HAP-1 (cell line): Measurements from ENCODE around the gene ALAS2.
"Not testable (repeated sequence)": the region's sequence is repeated elsewhere in the genome, so short reads cannot be mapped to it uniquely, and the experiment has no call there.

Source experiments
- DNase-seq, 2 experiments: peaks; one replicate each; pipeline ENCODE4 v3.0.0-alpha.2; 2016 to 2020; ENCODE audit warnings: low spot score in 2 of 2
- H3K27me3 ChIP-seq: fragments of 250-450 bp; sonication (Bioruptor Pico); 2 replicates; pipeline ENCODE4 v1.5.1; 2020; ENCODE audit warnings: low read depth, mild to moderate bottlenecking, moderate library complexity
- H3K36me3 ChIP-seq: fragments of 250-450 bp; sonication (Bioruptor Pico); replicated peaks from 2 replicates; pipeline ENCODE4 v1.5.1; 2020; ENCODE audit warnings: mild to moderate bottlenecking
- H3K4me1 ChIP-seq: fragments of 250-450 bp; sonication (Bioruptor Pico); 2 replicates; pipeline ENCODE4 v1.5.1; 2020; ENCODE audit warnings: mild to moderate bottlenecking
- H3K4me3 ChIP-seq: fragments of 250-450 bp; sonication (Bioruptor Pico); 2 replicates; pipeline ENCODE4 v1.5.1; 2020; ENCODE audit warnings: mild to moderate bottlenecking, moderate library complexity
- H3K9me3 ChIP-seq: fragments of 250-450 bp; sonication (Bioruptor Pico); 2 replicates; pipeline ENCODE4 v1.5.1; 2020; ENCODE audit warnings: mild to moderate bottlenecking, moderate library complexity
- in situ Hi-C: fragments of 300-500 bp; cut with MboI; formaldehyde crosslinking; loops from 3 replicates; pipeline ENCODE4 v1.14.3; 2020; ENCODE audit warnings: low sequenced_read_pairs, inconsistent platforms, mixed read lengths

The ALAS2 gene

GRCh38 chrX:54994099-54994498 is 36.7 kb downstream of the ALAS2 start, which contains the start of gene PFKFB1:
PFKFB1 (minus strand) TSS chrX:54994188; CDS start chrX:54994007, 181 bp downstream.
- Histone ChIP-seq H3K27me3 (no peaks in the 10 kb centered on the region), H3K9me3 (no peaks in the 10 kb centered on the region), H3K4me1 (peaks cover 12% of the 10 kb centered on the region), H3K4me3 (no peak within 1 kb of the TSS), H3K36me3 (no peaks in the 10 kb centered on the region)
- in situ Hi-C loops = no loop called here
- DNase-seq = no peak

- Histone ChIP-seq H3K9me3 (no peaks in the 10 kb centered on the region), H3K36me3 (no peaks in the 10 kb centered on the region), H3K4me3 (no peak overlapping the region), H3K4me1 (peaks cover 12% of the 10 kb centered on the region), H3K27me3 (no peaks in the 10 kb centered on the region)
- DNase-seq = no peak
- in situ Hi-C loops = no loop called here
Measured at GRCh38 chrX:54992911-54993622, 37.7 kb downstream of the ALAS2 start.

- H3K4me1 ChIP-seq = peaks cover 12% of the 10 kb centered on the region
- H3K36me3 ChIP-seq = no peaks in the 10 kb centered on the region
- H3K4me3 ChIP-seq = no peak overlapping the region
- no peaks in the 10 kb centered on the region for H3K9me3 ChIP-seq
- no peak for DNase-seq
- no peaks in the 10 kb centered on the region for H3K27me3 ChIP-seq
- in situ Hi-C loops = no loop called here
Measured at GRCh38 chrX:54991706-54992105, 39.1 kb downstream of the ALAS2 start.

- H3K4me3 ChIP-seq, H3K27me3 ChIP-seq, H3K4me1 ChIP-seq, in situ Hi-C loops, H3K36me3 ChIP-seq, H3K9me3 ChIP-seq, DNase-seq: not testable (repeated sequence)
Measured at GRCh38 chrX:54983306-54983705, 47.5 kb downstream of the ALAS2 start.

GRCh38 chrX:54980334-54980733 is 50.4 kb downstream of the ALAS2 start:
- Histone ChIP-seq H3K4me1 (no peaks in the 10 kb centered on the region), H3K4me3 (no peak overlapping the region), H3K27me3 (no peaks in the 10 kb centered on the region; the same call in 1 of the 2 replicates), H3K36me3 (no peaks in the 10 kb centered on the region), H3K9me3 (no peaks in the 10 kb centered on the region)
- in situ Hi-C loops = no loop called here
- no peak for DNase-seq

- Histone ChIP-seq H3K4me1 (no peaks in the 10 kb centered on the region), H3K27me3 (no peaks in the 10 kb centered on the region; the same call in 1 of the 2 replicates), H3K9me3 (no peaks in the 10 kb centered on the region), H3K4me3 (no peak overlapping the region), H3K36me3 (no peaks in the 10 kb centered on the region)
- in situ Hi-C loops = no loop called here
- no peak for DNase-seq
Measured at GRCh38 chrX:54979432-54979831, 51.3 kb downstream of the ALAS2 start.

GRCh38 chrX:54978448-54978847 is 52.3 kb downstream of the ALAS2 start:
- H3K36me3 ChIP-seq = no peaks in the 10 kb centered on the region
- DNase-seq = no peak
- in situ Hi-C loops = no loop called here
- H3K9me3 ChIP-seq = no peaks in the 10 kb centered on the region
- no peaks in the 10 kb centered on the region; the same call in 1 of the 2 replicates for H3K27me3 ChIP-seq
- H3K4me1 ChIP-seq = no peaks in the 10 kb centered on the region
- H3K4me3 ChIP-seq = no peak overlapping the region

GRCh38 chrX:54977387-54977786 is 53.4 kb downstream of the ALAS2 start:
- DNase-seq = no peak
- no peaks in the 10 kb centered on the region; the same call in 1 of the 2 replicates for H3K27me3 ChIP-seq
- H3K4me3 ChIP-seq = no peak overlapping the region
- no peaks in the 10 kb centered on the region for H3K4me1 ChIP-seq
- in situ Hi-C loops = no loop called here
- no peaks in the 10 kb centered on the region for H3K36me3 ChIP-seq
- H3K9me3 ChIP-seq = no peaks in the 10 kb centered on the region

GRCh38 chrX:54964766-54965497 is 65.8 kb downstream of the ALAS2 start:
- no peaks in the 10 kb centered on the region for H3K4me1 ChIP-seq
- no peak for DNase-seq
- no peaks in the 10 kb centered on the region for H3K36me3 ChIP-seq
- H3K9me3 ChIP-seq = no peaks in the 10 kb centered on the region
- no peak overlapping the region for H3K4me3 ChIP-seq
- in situ Hi-C loops = no loop called here
- no peaks in the 10 kb centered on the region; the same call in 1 of the 2 replicates for H3K27me3 ChIP-seq

GRCh38 chrX:54961750-54962149 is 69.0 kb downstream of the ALAS2 start:
- no peaks in the 10 kb centered on the region for H3K36me3 ChIP-seq
- no peak overlapping the region for H3K4me3 ChIP-seq
- in situ Hi-C loops = no loop called here
- H3K4me1 ChIP-seq = no peaks in the 10 kb centered on the region
- DNase-seq = no peak
- H3K9me3 ChIP-seq = no peaks in the 10 kb centered on the region
- H3K27me3 ChIP-seq = no peaks in the 10 kb centered on the region; the same call in 1 of the 2 replicates
